ENCODE measurements around the gene UBE2G2.
"Not testable (repeated sequence)": the region's sequence is repeated elsewhere in the genome, so short reads cannot be mapped to it uniquely, and the experiment has no call there.

The UBE2G2 gene

GRCh38 chr21:44835647-44835973, 34.0 kb upstream of the UBE2G2 start:
- no peak for DNase-seq

- no peak for DNase-seq
Measured at GRCh38 chr21:44834951-44835646, 33.5 kb upstream of the UBE2G2 start.

GRCh38 chr21:44834231-44834950, 32.8 kb upstream of the UBE2G2 start:
- DNase-seq: no peak

- no peak for DNase-seq
Measured at GRCh38 chr21:44833663-44834062, 32.0 kb upstream of the UBE2G2 start.

GRCh38 chr21:44832516-44833255, 31.1 kb upstream of the UBE2G2 start:
- not testable (repeated sequence) for DNase-seq

- DNase-seq: no peak
Measured at GRCh38 chr21:44831227-44831860, 29.7 kb upstream of the UBE2G2 start.

GRCh38 chr21:44829507-44830092, 28.0 kb upstream of the UBE2G2 start:
- no peak for DNase-seq

- no peak for DNase-seq
Measured at GRCh38 chr21:44828362-44829056, 26.9 kb upstream of the UBE2G2 start.

- no peak for DNase-seq
Measured at GRCh38 chr21:44823179-44823660, 21.6 kb upstream of the UBE2G2 start.

- DNase-seq: no peak
Measured at GRCh38 chr21:44822484-44823178, 21.0 kb upstream of the UBE2G2 start.

GRCh38 chr21:44820851-44821250, 19.2 kb upstream of the UBE2G2 start:
- DNase-seq: peak; percentile 74

- no peak for DNase-seq
Measured at GRCh38 chr21:44819283-44820243, 17.9 kb upstream of the UBE2G2 start.

- DNase-seq: no peak
Measured at GRCh38 chr21:44818640-44819011, 17.0 kb upstream of the UBE2G2 start.

- peak; percentile 84 for DNase-seq
Measured at GRCh38 chr21:44817914-44818639, 16.5 kb upstream of the UBE2G2 start, which contains the start of gene SUMO3. Gene SUMO3 (minus strand): TSS chr21:44818062. CDS start chr21:44817968, 94 bp downstream.

- DNase-seq: peak; percentile 86
Measured at GRCh38 chr21:44817506-44817880, 15.9 kb upstream of the UBE2G2 start.

- no peak for DNase-seq
Measured at GRCh38 chr21:44816761-44817505, 15.3 kb upstream of the UBE2G2 start.

GRCh38 chr21:44815852-44816628, 14.4 kb upstream of the UBE2G2 start:
- no peak for DNase-seq

GRCh38 chr21:44815225-44815624, 13.6 kb upstream of the UBE2G2 start:
- DNase-seq: no peak

Data from EL (cell line).